Measurements from ENCODE around the gene CDKL4.
"Not testable (repeated sequence)": the region's sequence is repeated elsewhere in the genome, so short reads cannot be mapped to it uniquely, and the experiment has no call there.

CDKL4 gene

DNA sequence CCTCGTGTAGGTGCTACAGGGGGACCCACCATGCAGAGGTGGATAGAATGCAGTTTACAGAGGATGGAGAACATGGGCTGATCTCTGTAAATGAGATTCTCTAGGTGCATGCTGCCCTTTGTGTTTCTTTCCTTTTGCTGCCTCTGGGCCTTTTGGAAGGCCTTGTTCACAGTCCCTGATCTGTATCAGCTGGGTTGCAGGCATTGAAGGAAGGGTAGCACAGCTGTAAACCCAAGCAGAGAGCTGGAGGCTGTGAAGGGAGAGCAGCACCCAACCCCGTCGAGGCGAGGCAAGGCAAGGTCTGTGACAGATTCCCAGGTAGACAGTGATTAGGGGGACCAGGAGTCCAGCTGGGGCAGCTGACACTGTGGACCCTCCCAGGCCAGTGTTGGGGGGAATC is 66.8 kb downstream of the CDKL4 start:
- DNase-seq, result no peak

DNA sequence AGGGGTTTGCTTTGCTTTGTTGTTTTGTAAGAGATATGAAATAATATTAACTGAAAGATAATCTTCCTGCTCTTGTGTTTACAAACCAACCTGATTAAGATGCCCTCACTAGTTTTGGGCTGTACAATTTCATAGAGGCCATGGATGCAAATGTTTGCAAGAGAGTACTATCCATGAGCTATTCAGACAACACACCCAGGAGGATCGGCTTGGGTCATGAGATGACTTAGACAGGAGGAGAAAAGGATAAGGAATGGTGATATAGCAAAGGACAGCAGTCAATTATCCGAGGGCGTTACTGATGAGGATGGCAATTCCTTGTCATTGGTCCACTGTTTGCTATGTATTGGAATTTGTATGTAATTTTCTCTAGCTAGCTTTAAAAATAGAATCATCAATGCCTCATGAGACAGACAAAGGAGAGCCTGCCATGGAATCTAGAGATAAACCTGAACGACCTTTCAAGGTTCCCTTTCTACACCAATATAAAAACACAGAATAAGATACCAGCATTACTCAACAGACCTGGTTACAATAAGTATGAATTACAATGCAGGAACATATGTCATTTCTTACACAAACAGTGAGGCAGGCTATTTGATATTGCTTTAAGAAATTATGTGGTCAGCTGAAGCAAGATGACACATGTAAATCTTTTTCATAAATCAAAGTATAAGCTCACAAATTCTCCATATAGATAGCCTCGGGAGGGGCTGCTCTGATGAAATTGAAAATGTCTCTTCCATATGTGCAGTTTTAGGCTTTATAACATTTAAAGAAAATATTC is 68.6 kb downstream of the CDKL4 start:
- no peak for DNase-seq

DNA sequence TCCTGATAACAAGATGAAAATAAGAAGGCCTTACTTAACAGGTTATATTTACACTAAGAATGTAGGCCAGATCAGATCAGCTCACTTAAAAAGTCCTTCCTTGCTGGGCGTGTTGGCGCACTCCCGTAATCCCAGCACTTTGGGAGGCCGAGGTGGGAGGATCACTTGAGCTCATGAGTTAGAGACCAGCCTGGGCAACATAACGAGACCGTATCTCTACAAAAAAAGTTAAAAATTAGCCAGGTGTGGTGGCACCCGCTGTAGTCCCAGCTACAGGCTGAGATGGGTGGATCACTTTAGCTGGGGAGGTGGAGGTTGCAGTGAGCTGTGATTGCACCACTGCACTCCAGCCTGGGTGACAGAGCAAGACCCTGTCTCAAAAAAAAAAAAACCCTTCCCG is 69.7 kb downstream of the CDKL4 start:
- no peak for DNase-seq

DNA sequence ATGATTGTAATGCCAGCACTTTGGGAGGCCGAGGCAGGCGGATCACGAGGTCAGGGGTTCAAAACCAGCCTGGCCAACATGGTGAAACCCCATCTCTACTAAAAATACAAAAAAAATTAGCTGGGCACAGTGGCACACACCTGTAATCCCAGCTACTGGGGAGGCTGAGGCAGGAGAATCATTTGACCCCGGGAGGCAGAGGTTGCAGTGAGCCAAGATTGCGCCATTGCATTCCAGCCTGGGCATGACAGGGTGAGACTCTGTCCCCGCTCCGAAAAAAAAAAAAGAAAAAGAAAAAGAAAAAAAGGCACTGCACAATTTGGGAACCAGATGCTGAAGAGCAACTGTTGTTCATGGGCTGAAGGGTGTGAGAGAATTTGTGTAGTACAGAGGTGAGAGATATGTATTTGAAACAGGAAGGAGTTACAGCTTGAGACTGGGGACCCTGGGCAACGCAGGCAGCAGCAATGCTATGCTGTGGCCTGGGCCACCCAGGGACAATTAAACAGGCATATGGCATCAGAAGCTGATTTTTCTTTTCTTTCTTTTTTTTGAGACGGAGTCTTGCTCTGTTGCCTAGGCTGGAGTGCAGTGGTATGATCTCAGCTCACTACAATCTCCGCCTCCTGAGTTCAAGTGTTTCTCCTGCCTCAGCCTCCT is 71.6 kb downstream of the CDKL4 start:
- DNase-seq, result not testable (repeated sequence)

DNA sequence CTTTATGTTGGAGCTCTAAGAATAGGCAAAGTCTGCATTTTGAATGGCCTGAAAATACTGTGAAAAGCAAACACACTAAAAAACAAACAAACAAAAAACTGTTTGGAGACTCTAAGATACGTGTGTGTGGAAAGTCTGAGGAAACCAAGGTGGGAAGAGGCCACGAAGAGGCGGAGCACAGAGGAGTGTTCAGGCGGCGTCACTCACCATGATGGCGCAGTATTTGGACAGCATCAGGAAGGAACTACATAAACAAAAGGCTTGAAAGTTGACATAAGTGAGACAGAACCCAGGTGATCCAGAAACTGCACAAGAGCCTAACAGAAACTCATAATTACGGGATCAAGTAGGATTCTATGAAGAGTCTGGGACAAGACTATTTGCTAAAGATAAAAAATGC is 72.1 kb downstream of the CDKL4 start:
- DNase-seq, result no peak

DNA sequence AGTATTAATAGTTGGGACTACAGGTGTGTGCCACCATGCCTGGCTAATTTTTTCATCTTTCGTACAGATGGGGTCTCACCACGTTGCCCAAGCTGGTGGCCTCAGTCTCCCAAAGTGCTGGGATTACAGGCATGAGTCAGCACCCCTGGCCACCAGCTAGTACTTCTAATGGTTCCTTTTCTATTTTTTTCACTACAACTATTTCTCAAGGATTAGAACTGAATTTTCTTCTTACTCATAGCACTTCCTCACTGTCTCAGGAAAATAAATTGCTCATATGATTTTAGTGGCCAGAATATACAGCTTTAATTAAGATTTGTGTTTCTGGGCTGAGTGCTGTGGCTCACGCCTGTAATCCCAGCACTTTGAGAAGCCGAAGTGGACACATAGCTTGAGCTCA is 79.7 kb downstream of the CDKL4 start:
- DNase-seq, result no peak

DNA sequence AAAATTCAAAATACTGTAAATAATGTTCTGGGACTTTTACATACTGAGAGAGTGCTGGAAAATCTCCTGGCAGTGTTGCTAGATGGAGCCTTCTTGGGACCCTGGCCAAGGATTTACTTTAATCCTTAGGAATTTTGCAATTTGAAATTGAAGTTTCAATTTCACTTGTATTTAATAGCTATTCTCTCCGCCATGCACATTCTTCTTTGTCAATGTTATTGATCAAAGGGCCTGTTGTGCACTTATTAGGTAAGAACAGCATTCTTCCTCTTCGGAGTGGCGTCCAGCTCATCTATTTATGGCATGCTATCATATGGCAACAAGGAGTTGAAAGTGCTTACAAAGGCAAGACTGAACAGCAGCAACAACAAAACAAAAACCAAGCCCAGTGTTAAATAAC is 82.8 kb downstream of the CDKL4 start:
- DNase-seq, result no peak

DNA sequence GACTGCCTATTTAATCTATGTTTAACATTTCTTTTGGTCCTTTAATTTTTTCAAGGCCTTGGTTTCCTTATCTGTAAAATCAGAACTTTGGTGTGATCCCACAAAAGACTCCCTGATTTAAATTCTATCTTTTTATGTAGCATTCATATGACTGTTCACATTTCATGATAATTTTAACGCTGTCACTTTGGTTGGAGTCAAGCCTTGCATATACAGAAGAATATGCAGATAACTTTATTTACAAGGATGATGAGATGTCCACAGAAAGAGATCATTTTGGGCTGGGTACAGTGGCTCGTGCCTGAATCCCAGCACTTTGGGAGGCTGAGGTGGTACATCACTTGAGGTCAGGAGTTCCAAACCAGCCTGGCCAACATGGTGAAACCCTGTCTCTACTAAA is 84.5 kb downstream of the CDKL4 start:
- DNase-seq, result no peak

DNA sequence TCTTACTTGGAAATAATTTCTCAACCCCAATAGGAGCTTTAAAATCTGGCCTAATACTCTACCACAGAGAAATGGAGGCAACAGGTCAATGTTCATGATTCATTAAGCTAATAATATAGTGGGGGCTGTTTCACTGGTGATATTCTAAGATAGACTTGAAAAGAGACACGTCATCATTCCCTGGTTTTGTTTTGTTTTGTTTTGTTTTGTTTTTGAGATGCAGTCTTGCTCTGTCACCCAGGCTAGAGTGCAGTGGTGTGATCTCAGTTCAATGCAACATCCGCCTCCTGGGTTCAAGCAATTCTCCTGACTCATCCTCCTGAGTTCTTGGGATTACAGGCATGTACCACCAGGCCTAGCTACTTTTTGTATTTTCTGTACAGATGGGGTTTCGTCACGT is 85.4 kb downstream of the CDKL4 start:
- DNase-seq, result no peak

DNA sequence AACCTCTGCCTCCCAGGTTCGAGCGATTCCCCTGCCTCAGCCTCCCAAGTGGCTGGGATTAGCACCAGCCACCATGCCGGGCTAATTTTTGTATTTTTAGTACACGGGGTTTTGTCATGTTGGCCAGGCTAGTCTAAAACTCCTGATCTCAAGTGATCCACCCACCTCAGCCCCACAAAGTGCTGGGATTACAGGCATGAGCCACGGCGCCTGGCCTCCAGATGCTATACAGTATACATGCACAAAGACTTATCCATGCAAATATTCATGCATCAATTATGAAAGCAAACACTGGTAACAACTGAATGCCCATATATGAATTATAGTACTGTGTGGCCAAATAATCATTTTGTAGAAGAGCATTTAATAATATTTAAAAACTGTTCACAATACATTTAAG is 86.9 kb downstream of the CDKL4 start:
- DNase-seq, result no peak

DNA sequence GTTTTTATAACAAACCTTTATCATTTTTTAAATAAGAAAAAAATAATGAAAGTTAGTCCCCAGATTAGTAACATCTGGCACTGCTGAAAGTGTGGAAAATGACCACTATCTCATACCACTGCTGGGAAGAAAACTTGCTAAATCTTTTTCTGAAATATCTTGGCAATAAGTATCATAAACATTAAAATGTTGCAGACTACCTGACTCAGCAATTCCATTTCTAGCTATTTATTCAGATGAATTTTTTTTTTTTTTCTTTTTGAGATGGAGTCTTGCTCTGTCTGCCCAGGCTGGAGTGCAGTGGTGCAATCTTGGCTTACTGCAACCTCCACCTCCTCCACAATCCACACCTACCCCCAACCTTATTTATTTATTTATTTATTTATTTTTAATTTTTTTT is 87.7 kb downstream of the CDKL4 start:
- no peak for DNase-seq

DNA sequence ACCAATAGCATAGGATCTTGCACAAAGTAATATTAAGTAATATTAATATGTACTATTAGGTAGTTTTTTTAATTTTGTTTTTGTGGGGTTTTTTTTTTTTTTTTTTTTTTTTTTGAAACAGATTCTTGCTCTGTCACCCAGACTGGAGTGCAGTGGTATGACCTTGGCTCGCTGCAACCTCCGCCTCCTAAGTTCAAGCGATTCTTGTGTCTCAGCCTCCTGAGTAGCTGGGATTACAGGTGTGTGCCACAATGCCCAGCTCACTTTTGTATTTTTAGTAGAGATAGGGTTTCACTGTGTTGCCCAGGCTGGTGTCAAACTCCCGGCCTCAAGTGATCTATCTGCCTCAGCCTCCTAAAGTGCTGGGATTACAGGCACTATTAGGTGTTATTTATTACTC is 88.2 kb downstream of the CDKL4 start:
- DNase-seq, result not testable (repeated sequence)

DNA sequence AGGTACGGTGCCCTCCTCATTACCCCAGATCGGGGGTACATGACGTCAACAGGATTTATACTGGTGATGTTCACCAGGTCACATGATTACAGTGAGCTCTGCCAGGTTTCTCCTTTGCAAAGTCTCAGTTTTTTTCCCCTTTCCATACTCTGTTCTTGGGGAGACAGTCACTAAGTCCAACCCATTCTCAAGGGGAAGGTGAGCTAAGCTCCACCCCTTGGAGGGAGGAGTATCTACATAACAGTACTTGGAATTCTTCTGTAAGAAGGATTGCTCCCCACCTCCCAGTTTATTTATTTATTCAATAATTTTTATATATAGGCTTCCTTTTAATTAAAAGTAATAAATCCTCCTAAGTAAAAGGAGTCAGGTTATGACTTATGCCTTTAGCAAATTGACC is 88.8 kb downstream of the CDKL4 start:
- no peak for DNase-seq

DNA sequence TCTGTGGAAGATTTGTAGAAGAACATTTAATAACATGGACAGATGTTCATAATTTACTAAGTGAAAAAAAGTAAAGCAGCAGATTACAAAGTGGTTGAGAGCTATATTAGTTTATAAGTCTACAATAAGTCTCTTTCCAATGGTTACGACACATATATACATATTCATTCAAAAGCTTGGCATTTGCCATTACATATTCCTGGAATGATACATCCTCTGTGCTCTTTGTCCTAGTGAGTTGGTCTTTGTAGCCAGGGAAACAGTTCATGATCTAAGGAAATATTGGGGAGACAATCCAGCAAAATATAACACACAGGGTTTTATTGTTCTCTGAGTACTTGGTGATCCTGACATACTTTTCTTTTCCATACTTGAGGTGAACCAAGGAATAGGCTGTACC is 90.5 kb downstream of the CDKL4 start:
- DNase-seq, result no peak

DNA sequence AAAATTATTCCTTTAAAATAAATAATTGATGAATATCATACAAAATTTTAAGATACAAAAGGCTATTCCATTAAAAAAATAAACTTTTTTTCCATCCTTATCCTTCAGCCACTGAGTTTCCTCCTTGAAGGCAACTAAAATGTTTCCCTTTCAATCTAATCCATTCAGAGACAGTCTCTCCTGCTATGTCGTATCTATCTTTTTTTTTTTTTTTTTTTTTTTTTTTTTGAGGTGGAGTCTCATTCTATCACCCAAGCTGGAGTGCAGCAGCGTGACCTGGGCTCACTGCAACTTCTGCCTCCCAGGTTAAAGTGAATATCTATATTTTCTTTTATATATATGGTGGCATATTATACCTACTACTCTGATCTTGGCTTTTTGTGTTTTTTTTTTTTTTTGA is 91.3 kb downstream of the CDKL4 start:
- no peak for DNase-seq

DNA sequence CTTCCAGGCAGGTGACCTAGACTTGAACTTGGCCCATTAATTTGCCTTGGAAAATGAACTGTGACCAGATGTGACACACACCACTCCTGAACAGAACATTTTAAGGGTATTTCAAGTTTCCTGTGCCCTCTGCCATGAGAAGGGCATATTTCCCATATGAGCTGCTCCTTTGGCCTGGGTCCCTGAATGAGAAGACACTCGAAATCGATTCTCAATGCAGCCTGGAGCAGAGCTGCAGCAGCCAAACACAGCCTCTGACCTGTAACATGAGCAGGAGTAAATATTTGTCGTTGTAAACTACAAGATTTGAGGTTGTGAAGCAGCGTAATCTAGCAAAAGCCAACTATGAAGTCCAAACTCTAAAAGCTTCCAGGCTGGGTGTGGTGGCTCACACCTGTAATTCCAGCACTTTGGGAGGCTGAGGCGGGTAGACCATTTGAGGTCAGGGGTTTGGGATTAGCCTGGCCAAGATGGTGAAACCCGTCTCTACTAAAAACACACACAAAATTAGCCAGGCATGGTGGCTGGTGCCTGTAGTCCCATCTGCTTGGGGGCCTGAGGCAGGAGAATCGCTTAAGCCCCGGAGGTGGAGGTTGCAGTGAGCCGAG is 92.8 kb downstream of the CDKL4 start:
- DNase-seq, result no peak

DNA sequence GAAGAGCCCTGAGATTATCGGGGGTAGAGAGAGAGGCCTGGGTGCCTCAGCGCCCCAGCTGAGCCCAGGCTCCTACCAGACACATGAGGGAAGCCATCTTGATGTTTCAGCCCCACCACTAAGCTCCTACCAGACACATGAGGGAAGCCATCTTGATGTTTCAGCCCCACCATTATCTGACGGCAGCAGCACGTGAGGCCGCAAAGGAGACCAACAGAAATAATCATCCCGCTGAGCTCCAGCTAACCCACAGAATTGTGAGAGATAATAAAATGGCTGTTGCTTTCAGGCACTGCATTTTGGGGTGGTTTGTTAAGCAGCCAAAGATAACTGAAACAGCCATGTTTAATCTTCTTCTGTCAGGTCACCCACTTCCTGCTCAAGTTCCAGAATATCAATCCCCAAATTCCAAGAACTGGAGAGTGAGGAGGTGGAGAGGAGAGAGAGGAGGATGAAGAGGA is 93.6 kb downstream of the CDKL4 start:
- no peak for DNase-seq

DNA sequence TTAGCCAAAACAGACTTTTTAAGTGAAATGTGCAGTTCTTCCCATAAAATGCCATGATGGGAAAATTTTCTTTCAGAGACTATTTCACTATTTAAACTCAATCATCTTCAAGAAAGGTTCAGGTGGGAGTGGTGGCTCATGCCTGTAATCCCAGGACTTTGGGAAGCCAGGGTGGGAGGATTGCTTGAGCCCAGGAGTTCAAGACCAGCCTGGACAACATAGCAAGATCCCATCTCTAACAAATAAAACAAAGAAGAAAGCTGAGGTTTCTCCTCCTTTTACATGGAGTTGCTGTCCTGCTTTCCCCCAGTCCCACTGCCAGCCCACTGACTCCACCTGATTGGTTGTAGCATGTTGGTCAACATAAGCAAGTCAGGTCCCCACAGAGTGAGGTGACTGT is 97.1 kb downstream of the CDKL4 start:
- DNase-seq, result no peak

DNA sequence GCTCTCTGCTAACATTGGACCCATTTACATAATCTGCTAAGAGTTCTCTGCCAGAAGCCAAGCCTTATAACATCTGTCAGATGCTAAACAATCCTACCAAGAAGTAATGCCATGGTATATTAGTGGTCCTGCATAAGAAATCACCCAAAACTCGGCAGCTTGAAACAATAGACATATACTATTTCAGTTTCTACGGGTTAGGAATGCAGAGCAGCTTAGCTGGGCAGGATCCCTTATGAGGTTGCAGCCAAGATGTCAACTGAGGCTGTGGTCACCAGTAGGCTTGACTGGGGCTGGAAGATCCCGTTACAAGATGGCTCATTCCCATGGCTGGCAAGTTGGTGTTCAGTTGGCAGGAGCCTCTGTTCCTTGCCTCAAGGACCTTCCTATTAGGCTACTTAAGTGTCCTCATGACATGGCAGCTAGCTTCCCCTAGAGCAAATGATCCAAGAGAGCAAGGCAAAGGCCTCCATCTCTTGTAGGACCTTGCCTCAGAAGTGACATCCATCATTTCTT is 97.8 kb downstream of the CDKL4 start:
- DNase-seq, result no peak

DNA sequence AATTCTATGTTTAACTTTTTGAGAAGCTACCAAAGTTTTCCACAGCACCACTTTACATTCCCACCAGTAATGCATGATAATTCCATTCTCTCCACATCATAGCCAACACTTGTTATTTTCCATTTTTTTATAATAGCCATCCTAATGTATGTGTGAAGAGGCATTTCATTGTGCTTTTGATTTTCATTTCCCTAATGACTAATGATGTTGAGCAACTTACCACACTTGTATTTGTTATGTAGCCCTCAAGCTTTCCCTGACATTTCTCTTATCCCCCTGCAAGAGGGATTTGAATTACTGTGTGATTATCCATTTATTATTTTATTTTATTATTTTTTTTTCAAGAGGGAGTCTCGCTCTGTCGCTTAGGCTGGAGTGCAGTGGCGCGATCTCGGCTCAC is 99.4 kb downstream of the CDKL4 start:
- DNase-seq, result no peak

DNA sequence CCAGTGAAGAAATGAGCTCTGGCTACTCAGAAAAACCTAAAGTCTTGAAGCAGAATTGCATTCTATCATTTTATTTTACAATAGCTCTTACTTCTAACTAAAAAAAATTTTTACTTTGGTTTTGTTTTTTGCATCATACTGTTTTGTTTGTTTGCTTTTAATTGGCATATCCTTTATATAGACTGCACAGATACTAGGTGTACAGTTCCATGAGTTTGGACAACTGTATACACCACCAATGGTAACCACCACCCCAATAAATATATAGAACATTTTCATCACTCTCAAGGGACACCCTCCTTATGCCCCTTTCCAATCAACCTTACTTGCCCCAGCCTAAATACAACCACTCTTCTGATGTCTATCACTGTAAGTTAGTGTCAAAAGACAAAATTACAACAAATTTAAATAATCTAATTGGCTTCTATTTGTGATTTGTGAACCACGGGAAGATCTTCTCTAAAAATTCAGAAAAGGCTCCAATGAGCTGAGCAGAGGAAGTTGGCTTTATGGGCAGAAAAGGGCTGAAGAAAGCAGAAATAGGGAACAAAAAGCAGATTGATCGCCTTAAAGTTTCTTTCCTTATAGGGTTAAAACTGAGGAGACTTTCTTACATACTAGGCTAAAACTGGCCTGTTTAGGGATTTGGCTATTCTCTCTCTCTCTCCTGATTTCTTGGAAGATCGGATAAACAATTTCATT is 100.7 kb downstream of the CDKL4 start:
- DNase-seq, result no peak

DNA sequence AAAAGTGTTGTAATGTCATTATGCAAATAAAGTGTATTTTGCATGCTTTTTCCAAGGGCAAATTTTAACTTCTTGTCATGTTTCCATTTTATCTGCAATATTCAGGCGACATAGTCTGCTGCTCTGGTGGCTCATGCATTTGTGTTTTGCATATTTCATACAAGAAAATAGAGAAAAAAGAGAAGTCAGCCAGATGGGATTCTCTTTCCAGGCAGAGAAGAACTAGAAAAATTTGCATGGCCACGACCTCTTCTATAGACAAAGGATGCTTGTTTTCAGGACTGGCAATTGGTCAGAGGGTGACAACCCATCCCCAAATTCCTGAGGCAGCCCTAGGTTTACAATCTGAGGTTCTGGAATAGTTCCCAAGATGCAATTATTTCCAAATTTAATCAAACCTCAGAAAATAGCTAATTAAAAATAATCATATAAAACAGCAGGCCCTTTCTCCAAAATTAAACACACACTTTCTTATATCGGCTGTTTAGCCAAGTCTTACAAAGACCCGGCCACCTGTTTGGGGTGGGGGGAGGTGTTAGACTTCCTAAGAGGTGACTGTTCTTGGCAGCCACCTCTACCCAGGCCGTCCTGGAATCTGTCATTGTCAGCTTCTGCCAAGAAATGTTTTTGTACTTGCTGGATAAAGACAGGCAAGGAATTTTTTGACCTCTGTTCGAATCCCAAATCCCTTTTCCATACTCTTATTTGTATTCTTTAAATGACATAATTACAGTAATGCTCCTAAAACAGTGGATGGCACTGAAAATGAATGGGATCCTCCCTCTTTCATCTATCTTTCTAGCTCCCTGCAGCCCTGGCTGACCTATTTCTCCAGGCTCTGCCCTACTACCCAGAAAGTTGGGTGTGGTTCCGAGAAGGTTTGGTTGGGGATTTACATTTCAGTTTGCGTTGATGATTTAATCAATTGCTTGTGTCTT is 102.2 kb downstream of the CDKL4 start:
- no peak for DNase-seq

Measured in activated CD4-positive, alpha-beta T cell treated with anti-CD3 and anti-CD28 coated beads for 48 hours (primary cell).